Retinal pigment epithelial cell (primary cell): ENCODE results near the gene BPIFB4.
A peak's percentile ranks its signal among the peaks of the same experiment; 100 is the strongest.

Source experiments
- DNase-seq: peaks from one replicate; pipeline ENCODE4 v3.0.0-alpha.2; 2010; ENCODE audit warnings: low read depth
- H3K4me3 ChIP-seq: 2 replicates; pipeline ENCODE4 v1.5.1; 2011; ENCODE audit warnings: mild to moderate bottlenecking, low read length, control low read depth, moderate library complexity
- TF ChIP-seq, protein P1 (sequence below): conservative IDR thresholded peaks from 2 replicates; pipeline ENCODE4 v1.5.1; 2011; ENCODE audit warnings: low read depth, low read length, control low read depth, inconsistent platforms

Gene BPIFB4

DNA sequence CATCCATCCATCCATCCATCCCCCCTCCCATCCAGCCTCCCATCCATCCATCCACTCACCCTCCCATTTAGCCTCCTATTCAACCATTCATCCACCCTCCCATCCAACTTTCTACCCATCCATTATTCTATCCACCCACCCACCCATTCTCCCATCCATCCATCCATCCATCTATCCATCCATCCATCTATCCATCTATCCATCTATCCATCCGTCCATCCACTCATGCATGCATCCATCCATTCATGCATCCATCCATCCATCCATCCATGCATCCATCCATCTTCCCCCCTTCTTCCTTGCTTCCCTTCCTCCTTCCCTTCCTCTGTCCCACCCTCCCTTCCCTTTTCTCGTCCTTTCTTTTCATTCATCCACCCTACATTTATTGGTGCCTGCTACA is 4.8 kb upstream of the BPIFB4 start:
- no peak for DNase-seq
- no peak overlapping the region for H3K4me3 ChIP-seq
- TF ChIP-seq, protein P1, sequence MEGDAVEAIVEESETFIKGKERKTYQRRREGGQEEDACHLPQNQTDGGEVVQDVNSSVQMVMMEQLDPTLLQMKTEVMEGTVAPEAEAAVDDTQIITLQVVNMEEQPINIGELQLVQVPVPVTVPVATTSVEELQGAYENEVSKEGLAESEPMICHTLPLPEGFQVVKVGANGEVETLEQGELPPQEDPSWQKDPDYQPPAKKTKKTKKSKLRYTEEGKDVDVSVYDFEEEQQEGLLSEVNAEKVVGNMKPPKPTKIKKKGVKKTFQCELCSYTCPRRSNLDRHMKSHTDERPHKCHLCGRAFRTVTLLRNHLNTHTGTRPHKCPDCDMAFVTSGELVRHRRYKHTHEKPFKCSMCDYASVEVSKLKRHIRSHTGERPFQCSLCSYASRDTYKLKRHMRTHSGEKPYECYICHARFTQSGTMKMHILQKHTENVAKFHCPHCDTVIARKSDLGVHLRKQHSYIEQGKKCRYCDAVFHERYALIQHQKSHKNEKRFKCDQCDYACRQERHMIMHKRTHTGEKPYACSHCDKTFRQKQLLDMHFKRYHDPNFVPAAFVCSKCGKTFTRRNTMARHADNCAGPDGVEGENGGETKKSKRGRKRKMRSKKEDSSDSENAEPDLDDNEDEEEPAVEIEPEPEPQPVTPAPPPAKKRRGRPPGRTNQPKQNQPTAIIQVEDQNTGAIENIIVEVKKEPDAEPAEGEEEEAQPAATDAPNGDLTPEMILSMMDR: no peak

GRCh38 chr20:33075281-33075680 is 4.2 kb upstream of the BPIFB4 start:
- DNase-seq: no peak
- no peak overlapping the region for H3K4me3 ChIP-seq
- TF ChIP-seq, protein P1: no peak

DNA sequence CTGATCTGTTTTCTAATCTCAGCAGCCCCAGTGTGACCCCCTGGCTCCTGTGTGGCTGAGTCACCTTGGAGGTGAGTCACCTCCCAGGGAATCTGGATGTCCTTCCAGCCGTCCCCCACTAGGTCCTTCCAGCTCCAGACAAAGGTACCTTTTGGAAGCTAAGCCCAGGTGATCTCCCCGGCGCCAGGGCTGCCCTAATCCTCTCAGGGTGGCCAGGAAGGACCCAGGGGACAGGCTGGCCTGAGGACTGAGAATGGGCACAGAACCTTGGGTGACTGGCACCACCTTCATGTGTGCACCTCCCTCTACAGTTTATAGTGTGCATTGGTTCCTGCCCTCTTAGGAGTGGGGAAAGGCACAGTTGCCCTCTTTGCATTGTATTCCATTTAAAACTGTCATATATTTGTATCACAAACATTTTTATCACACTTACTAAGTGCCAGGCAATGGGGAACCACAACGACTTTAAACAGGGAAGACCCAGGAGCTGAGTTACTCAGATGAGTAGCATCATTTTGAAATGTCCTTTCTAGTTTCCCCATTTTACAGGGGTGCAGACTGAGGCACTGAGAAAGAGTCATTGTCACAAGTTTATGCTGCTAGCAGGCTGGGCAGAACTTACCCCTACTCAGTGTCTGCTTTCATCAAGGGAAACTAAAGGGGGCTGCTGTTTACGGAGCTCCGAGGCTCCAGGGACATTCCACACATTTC is 2.6 kb upstream of the BPIFB4 start:
- TF ChIP-seq, protein P1: peak; percentile 56
- peak; percentile 17 for DNase-seq
- no peak overlapping the region for H3K4me3 ChIP-seq

GRCh38 chr20:33081411-33082154 is 2.1 kb downstream of the BPIFB4 start:
- TF ChIP-seq, protein P1: no peak
- H3K4me3 ChIP-seq: no peak overlapping the region
- no peak for DNase-seq

- TF ChIP-seq, protein P1: no peak
- DNase-seq: no peak
- no peak overlapping the region for H3K4me3 ChIP-seq
Measured at GRCh38 chr20:33082546-33082945, 3.1 kb downstream of the BPIFB4 start.

DNA sequence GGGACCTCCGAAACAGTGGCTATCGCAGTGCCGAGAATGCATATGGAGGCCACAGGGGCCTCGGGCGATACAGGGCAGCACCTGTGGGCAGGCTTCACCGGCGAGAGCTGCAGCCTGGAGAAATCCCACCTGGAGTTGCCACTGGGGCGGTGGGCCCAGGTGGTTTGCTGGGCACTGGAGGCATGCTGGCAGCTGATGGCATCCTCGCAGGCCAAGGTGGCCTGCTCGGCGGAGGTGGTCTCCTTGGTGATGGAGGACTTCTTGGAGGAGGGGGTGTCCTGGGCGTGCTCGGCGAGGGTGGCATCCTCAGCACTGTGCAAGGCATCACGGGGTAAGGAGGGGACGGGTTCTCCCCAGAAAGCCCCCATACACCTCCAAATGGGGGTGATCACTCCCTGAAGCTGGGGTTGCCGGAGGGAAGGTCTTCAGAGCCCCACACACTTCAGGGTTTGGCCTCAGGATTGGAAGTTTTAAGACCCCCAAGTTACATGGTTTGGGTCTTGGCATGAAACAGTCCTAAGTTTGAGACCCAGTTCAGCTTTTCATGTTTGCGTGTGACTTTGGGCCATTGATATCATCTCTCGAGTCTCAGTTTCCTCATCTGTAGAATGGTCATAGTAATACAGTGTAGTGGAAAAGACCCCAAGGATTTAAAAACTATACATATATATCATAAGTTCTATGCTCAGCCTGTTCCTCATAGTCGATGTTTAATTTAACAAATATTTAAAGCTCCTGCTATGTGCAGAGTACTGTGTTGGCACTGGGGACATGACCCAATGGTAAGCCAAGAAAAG is 4.3 kb downstream of the BPIFB4 start:
- DNase-seq: no peak
- TF ChIP-seq, protein P1: no peak
- H3K4me3 ChIP-seq: no peak overlapping the region
